Measurements from ENCODE around the gene NRCAM. TPM values are rescaled to one million over a fixed set of nuclear protein-coding genes. Genes with fewer than 3 reads are reported as not detected.

Gene NRCAM
- total RNA-seq, 1 donor from 2014 or later = 9.3 TPM

DNA sequence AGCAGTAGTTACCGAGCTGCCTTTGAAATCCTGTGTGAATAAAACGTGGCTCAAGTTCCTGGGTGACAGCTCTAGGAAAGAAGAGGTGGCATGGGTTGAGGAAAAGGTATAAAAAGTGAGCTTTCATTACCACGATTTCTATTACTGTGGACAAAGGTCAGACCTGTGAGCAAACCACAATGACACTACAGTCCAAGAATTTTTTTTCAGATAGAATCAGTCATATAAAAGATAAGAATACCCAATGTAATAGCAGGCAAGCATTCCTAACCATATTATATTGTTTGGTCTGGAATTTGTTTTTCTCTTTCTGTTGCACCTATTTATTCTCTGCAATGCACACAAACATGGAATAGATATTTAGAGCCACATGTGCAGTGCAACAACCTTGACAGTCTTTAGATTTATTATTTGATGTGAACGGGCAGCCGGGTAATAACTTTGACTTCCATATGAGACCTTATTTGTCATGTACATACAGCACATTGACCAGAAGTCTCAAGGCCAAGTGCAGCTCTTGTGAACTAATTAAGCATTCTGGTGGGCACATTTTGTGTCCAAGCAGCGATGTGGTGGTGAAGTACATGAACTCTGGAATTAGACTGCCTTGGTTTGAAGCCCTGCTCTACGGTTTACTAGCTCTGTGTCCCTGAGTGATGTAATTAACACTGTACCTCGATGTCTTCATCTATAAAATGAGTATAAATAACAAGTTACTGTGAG, 156.8 kb downstream of the NRCAM start:
- no peaks in the 10 kb centered on the region for H4K20me1 ChIP-seq (ENCODE audit: insufficient read depth, low read length)
- H3K4me1 ChIP-seq (ENCODE audit: insufficient read depth, low read length) = peaks cover 11% of the 10 kb centered on the region
- Mint-ChIP-seq H3K4me1 (ENCODE audit: low read depth, unreplicated experiment) (peaks cover 14% of the 10 kb centered on the region), H3K27ac (ENCODE audit: unreplicated experiment) (peak overlapping the region; percentile 50), H3K36me3 (ENCODE audit: low read depth, unreplicated experiment) (no peaks in the 10 kb centered on the region), H3K27me3 (ENCODE audit: low read depth, unreplicated experiment) (no peaks in the 10 kb centered on the region), H3K9me3 (ENCODE audit: unreplicated experiment) (no peaks in the 10 kb centered on the region), H3K4me3 (ENCODE audit: unreplicated experiment) (peak overlapping the region; percentile 52)
- peak overlapping the region; percentile 40 for H3K27ac ChIP-seq (ENCODE audit: low read depth, low read length)
- no peak overlapping the region for H2AFZ ChIP-seq (ENCODE audit: low read depth, low read length)
- peak; percentile 82 for DNase-seq (ENCODE audit: low read depth)
- no peak overlapping the region for H3K4me3 ChIP-seq (ENCODE audit: insufficient read depth, low read depth, low read length)
- no peaks in the 10 kb centered on the region for H3K9me3 ChIP-seq (ENCODE audit: insufficient read depth, low read depth, low read length)
- H3K27me3 ChIP-seq (ENCODE audit: insufficient read depth, low read length) = no peaks in the 10 kb centered on the region
- no peak for FAIRE-seq
- H3K36me3 ChIP-seq (ENCODE audit: insufficient read depth, low read length) = no peaks in the 10 kb centered on the region
- peaks cover 2% of the 10 kb centered on the region for H3K79me2 ChIP-seq (ENCODE audit: insufficient read depth, low read length)
- peak overlapping the region; percentile 46 for H3K4me2 ChIP-seq (ENCODE audit: low read length)
- no peak for TF ChIP-seq EZH2 (IDR thresholded peaks at IDR 0.05; ENCODE audit: insufficient read depth, low read length)
- TF ChIP-seq, protein P1, sequence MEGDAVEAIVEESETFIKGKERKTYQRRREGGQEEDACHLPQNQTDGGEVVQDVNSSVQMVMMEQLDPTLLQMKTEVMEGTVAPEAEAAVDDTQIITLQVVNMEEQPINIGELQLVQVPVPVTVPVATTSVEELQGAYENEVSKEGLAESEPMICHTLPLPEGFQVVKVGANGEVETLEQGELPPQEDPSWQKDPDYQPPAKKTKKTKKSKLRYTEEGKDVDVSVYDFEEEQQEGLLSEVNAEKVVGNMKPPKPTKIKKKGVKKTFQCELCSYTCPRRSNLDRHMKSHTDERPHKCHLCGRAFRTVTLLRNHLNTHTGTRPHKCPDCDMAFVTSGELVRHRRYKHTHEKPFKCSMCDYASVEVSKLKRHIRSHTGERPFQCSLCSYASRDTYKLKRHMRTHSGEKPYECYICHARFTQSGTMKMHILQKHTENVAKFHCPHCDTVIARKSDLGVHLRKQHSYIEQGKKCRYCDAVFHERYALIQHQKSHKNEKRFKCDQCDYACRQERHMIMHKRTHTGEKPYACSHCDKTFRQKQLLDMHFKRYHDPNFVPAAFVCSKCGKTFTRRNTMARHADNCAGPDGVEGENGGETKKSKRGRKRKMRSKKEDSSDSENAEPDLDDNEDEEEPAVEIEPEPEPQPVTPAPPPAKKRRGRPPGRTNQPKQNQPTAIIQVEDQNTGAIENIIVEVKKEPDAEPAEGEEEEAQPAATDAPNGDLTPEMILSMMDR (IDR thresholded peaks at IDR 0.05; ENCODE audit: insufficient read depth, low read depth, low read length) = no peak
- H3K9ac ChIP-seq (ENCODE audit: low read length) = no peak overlapping the region

DNA sequence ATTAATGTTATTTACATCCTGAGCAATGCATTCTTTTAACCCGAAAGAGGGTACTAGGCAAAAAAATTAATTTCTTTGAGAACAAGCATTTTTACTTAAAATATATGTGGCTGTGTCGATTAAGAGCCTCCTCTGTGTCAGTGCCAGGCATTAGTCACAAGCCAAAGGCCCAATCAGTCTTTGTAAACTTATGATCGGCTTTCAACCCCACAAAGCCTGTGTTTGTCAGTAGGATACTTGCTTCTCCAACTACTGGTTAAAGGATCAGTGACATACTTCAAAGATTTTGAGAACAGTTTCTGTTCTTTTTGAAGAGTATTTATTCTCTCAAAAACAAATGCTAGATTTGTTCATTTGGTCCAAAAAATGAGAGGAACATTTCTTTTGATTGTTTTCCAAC, 159.3 kb downstream of the NRCAM start:
- no peak overlapping the region for H3K4me3 Mint-ChIP-seq (ENCODE audit: unreplicated experiment)
- no peaks in the 10 kb centered on the region for H3K36me3 Mint-ChIP-seq (ENCODE audit: low read depth, unreplicated experiment)
- H3K9me3 ChIP-seq (ENCODE audit: insufficient read depth, low read depth, low read length) = no peaks in the 10 kb centered on the region
- H3K9ac ChIP-seq (ENCODE audit: low read length) = no peak overlapping the region
- no peaks in the 10 kb centered on the region for H4K20me1 ChIP-seq (ENCODE audit: insufficient read depth, low read length)
- peak; percentile 37 for DNase-seq (ENCODE audit: low read depth)
- peaks cover 18% of the 10 kb centered on the region for H3K4me1 ChIP-seq (ENCODE audit: insufficient read depth, low read length)
- no peak overlapping the region for H3K27ac ChIP-seq (ENCODE audit: low read depth, low read length)
- H3K36me3 ChIP-seq (ENCODE audit: insufficient read depth, low read length) = no peaks in the 10 kb centered on the region
- H2AFZ ChIP-seq (ENCODE audit: low read depth, low read length) = no peak overlapping the region
- no peaks in the 10 kb centered on the region for H3K9me3 Mint-ChIP-seq (ENCODE audit: unreplicated experiment)
- no peaks in the 10 kb centered on the region for H3K27me3 ChIP-seq (ENCODE audit: insufficient read depth, low read length)
- FAIRE-seq = no peak
- H3K4me2 ChIP-seq (ENCODE audit: low read length) = no peak overlapping the region
- H3K79me2 ChIP-seq (ENCODE audit: insufficient read depth, low read length) = peaks cover 2% of the 10 kb centered on the region
- H3K27ac Mint-ChIP-seq (ENCODE audit: unreplicated experiment) = no peak overlapping the region
- TF ChIP-seq EZH2 (IDR thresholded peaks at IDR 0.05; ENCODE audit: insufficient read depth, low read length) = no peak
- TF ChIP-seq, protein P1 (IDR thresholded peaks at IDR 0.05; ENCODE audit: insufficient read depth, low read depth, low read length) = no peak
- no peaks in the 10 kb centered on the region for H3K27me3 Mint-ChIP-seq (ENCODE audit: low read depth, unreplicated experiment)
- H3K4me3 ChIP-seq (ENCODE audit: insufficient read depth, low read depth, low read length) = no peak overlapping the region
- H3K4me1 Mint-ChIP-seq (ENCODE audit: low read depth, unreplicated experiment) = peaks cover 14% of the 10 kb centered on the region

DNA sequence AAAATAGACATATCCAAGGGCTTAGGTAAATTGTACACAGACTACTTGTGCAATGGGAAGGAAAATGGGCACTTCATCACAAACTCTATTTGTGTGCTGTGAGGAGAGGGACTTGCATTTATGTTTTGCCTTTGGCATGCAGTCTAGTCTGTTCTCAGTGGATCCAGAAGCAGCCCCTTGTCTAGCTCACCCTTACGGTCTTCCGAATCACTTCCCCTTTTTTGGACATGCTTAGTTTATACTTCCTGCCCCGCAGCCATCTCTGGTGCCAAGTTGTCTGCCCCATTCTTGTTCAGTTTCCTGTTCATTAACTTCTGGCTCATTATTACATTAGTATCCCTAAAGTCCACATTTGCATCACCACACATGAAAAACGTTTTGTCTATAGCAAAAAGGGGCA, 161.6 kb downstream of the NRCAM start:
- FAIRE-seq (no peak), DNase-seq (ENCODE audit: low read depth) (no peak)
- no peaks in the 10 kb centered on the region for H4K20me1 ChIP-seq (ENCODE audit: insufficient read depth, low read length)
- peaks cover 17% of the 10 kb centered on the region for H3K4me1 ChIP-seq (ENCODE audit: insufficient read depth, low read length)
- H3K4me2 ChIP-seq (ENCODE audit: low read length) = no peak overlapping the region
- H3K27me3 ChIP-seq (ENCODE audit: insufficient read depth, low read length) = no peaks in the 10 kb centered on the region
- no peaks in the 10 kb centered on the region for H3K36me3 Mint-ChIP-seq (ENCODE audit: low read depth, unreplicated experiment)
- H3K4me3 Mint-ChIP-seq (ENCODE audit: unreplicated experiment) = no peak overlapping the region
- H3K9me3 ChIP-seq (ENCODE audit: insufficient read depth, low read depth, low read length) = no peaks in the 10 kb centered on the region
- H3K9me3 Mint-ChIP-seq (ENCODE audit: unreplicated experiment) = no peaks in the 10 kb centered on the region
- no peak overlapping the region for H3K27ac Mint-ChIP-seq (ENCODE audit: unreplicated experiment)
- H2AFZ ChIP-seq (ENCODE audit: low read depth, low read length) = peak overlapping the region; percentile 8
- H3K27ac ChIP-seq (ENCODE audit: low read depth, low read length) = no peak overlapping the region
- H3K9ac ChIP-seq (ENCODE audit: low read length) = no peak overlapping the region
- H3K36me3 ChIP-seq (ENCODE audit: insufficient read depth, low read length) = no peaks in the 10 kb centered on the region
- H3K4me3 ChIP-seq (ENCODE audit: insufficient read depth, low read depth, low read length) = no peak overlapping the region
- H3K4me1 Mint-ChIP-seq (ENCODE audit: low read depth, unreplicated experiment) = peaks cover 22% of the 10 kb centered on the region
- H3K27me3 Mint-ChIP-seq (ENCODE audit: low read depth, unreplicated experiment) = no peaks in the 10 kb centered on the region
- no peaks in the 10 kb centered on the region for H3K79me2 ChIP-seq (ENCODE audit: insufficient read depth, low read length)
- TF ChIP-seq EZH2 (IDR thresholded peaks at IDR 0.05; ENCODE audit: insufficient read depth, low read length) = no peak
- TF ChIP-seq, protein P1 (IDR thresholded peaks at IDR 0.05; ENCODE audit: insufficient read depth, low read depth, low read length) = no peak
